Effector CD4-positive, alpha-beta T cell (primary cell): Measurements from ENCODE around the gene TRIM52.

Source experiments
- DNase-seq: peaks from one replicate; pipeline ENCODE4 v3.0.0-alpha.2; 2020

TRIM52 gene

DNA sequence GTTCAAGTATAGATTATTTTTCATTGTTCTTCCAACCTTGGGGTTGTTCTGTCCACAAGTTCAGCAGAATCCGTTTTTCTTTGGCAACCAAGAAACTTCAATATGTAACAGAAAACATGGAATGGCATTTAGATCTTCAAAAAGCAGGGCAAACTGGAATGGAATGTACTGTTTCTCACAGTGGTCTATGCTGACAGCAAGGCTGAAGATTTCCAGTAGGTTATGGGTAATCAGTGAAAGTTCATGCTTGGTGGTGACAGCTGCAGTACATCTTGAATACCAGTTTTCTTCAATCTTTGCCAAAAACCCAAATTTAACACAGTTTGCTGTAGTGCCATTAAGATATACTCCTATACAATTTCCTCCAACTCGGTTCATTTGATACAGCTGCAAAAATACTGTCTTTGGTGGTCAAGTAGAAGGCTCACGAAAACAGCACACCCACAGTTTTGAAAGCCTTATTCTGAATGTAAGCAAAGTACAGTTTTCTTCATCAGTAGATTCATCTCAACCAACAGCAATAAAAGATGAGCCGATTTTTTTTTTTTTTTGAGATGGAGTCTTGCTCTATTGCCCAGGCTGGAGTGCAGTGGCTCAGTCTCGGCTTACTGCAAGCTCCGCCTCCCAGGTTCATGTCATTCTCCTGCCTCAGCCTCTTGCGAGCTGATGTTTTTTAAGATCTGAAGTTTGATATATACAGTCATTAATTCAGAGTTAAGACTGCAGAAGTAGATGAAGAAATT is 4.9 kb downstream of the TRIM52 start:
- no peak for DNase-seq

DNA sequence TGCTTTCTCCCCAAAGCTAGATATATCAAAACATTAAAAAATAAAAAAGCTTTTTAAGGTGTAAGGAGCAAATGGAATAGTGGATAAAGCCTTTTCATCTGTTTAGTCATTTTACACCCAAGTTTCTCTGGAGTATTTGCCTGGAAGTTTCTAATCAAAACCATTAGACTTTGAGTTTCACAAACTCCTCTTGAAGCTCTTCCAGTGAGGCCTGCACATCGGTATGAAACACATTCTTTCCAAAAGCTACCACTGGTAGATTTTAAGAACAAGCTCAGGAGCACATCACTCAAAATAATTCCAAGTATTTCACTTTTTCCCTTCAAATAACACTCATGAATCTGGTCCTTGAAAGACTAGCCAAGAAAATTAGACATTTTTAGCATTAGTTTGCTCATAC is 5.7 kb downstream of the TRIM52 start:
- no peak for DNase-seq

DNA sequence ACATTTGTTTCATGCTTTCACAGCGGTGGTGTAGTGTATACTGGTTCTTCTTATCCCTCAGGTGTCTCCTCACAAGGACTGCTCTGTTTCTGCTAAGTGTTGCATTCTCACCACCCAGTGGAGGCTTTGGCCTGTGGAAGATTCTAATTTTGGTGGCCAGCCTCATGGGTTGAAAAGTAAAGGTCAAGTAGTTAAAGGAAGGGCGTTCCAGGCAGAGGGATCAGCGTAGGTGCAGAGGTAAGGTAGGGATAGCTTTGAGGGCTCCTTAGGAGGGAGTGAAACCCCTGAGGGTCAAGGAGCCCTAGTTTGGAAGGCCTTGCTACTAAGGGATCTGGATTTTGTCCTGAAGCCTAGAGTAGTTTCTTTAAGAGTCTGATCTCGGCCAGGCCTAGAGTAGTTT is 12.7 kb downstream of the TRIM52 start:
- DNase-seq = no peak

DNA sequence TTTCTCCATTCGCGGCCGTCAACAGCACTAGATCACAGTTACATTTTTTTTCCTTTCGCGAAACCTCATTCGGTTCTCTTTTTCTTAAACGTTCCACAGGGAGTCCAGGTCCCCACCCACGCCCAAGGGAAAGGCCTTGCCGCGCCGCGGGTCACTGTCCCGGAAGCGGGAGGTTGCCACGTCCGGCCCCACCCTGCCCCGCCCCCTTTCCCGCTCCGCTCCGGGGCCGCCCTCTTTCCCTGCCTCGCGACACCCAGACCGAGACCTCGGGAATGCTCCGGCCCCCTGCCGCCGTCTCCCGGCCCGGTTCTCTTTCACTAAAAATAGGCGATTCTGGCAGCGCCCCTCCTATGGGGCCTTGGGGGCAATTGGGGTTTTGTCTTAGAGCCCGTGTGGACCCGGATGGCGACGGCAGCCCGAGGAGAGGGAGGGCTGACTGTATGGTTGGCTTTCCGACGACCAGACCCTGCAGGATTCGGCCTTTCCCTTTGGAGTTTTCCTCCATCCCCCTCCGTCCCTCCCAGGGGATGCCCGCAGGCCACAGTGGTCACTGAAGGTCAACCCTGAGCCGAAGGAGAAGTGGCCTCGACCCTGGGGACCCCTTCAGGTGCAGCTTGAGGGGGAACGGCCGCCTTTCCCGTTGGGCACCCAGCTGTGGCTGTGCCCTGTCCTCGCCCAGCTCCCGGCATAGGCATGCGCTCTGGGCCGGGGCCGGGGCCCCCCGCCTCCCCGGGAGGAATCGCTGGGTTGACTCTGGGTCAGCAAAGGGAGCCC is 14.5 kb downstream of the TRIM52 start:
- DNase-seq = peak; percentile 59

DNA sequence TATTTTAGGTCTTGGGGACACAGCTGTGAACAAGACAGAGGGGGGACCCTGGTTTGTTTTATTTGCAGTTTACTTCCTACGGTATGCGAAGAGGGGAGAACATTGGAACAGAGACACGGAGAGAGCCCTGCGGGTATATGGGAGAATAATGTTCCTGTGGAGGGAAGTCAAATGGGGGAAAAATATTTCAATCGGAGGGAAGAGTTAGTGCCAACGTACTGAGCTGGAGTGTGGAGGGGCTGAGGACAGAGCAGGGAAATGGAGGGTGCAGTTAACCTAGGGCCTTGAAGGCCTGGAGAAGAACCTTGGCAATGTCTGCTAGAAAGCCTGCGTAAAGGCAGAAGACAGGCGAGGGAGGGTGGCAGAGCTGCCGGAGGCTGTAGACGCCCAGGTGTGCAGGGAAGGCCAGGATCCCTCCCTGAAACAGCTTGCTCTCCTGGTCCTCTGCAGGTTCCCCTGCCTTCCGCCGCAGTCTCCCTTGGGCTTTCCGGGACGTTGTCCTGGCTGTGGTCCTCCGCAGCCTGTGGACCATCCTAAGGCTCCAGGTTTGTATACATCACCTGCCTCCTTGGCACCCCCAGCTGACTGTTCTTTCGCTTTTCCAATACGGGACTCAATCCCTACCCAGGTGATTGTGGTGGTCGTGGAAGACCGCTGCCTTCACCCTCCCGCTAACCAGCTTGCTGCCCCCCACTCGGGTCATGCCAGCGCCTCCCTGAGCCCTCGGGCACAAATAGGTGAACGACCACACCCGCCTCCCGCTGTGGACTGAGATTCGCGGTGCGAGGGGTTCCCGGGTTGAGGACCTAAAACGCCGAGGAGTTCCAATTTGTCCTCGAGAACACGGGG is 15.3 kb downstream of the TRIM52 start:
- DNase-seq = no peak

DNA sequence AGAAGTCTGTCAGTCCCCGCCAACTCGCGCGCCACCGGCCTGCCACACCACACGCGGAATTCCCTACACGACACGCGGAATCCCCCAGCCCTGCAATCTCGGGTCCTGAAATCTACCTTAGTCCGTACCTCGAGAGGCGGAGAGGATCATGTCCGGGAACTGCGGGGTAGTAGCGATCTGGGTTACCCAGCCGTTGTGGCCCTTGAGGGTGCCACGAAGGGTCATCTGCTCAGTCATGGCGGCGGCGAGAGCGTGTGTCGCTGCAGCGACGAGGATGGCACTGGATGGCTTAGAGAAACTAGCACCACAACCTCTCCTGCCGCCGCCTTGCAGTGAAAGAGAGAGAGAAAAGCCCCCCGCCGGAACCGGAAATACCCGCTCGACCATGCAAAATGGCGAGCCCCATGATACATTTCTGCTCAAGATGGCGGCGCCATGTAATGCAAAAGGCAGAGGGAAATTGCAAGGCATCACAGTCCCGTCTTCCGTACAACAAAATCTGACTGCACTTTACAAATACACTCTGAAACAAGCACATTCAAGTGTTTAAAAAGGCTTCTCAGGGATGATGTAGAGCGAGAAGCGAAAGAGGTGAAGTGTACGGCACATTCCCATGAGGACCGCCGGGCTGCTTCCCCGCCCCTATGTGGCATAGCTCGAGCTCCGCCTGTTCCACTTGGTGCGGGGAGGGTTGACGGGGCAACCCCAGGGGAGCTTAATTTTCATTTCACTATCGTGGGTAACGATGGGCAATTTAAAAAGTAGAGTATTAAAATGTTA is 17.2 kb downstream of the TRIM52 start, which contains the start of gene RACK1:
TSS of gene RACK1 (minus strand) at position 343 of the 780 bp plus-strand sequence. CDS start at position 237, 106 bp downstream.
- peak; percentile 89 for DNase-seq

DNA sequence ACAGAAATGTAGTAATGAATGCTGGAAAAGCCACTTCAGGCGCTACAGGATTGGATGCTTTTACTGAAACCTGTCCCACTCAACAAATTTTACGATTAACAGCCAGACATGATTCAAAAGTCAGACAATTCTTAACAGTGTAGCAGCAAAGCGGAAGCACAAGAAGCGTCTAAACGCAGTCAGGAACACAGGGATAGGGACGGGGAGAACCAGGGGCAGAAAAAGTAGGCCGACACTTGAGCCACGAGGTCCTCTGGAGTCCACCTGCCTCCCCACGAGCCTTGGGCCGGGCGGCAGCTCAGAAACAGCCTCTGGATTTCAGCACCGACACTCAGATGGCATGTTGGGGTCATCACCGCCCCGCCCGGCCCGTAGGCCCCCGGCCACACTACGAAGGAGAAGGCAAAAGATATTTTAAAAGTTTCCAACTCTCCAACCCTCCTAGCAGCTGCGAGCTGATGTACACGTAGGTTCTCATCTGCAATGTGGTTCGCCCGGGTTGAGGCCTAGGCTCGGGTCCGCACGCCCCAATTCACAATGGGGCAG is 17.9 kb downstream of the TRIM52 start:
- DNase-seq = no peak

DNA sequence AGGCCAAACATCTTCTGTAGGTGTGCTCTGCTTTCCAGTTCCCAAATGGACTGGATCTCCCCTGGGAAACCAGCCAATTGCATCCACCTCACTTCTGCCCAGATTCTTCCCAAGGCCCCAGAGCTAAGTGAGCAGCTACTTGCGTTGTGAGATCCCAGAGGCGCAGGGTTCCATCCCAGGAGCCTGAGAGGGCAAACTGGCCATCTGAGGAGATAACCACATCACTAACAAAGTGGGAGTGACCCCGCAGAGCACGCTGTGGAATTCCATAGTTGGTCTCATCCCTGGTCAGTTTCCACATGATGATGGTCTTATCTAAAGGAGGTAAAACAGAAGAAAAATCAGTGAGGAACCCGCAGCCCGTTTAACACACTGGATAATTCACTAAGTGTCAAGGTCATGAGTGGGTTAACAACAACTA is 18.9 kb downstream of the TRIM52 start:
- no peak for DNase-seq

DNA sequence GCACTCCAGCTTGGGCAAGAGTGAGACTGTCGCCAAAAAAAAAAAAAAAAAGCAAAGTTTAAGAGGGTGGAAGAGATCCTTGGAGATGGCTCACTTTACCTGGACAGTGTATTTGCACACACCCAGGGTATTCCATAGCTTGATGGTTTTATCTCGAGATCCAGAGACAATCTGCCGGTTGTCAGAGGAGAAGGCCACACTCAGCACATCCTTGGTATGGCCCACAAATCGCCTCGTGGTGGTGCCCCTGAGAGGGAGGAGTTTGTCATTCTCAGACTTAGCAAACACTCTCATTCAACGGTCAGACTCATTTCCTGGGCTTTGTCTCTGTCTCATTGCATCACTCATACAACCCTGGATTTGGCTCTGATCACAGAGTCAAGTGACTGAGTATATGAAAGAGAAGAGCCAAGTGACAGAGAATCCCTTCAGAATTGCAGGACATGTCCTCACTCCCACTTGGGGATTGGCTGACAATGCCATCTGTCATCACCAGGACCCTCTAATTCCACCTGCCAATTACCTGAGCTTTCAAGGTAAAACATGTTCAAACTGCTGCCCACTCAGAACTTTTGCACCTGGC is 19.5 kb downstream of the TRIM52 start:
- no peak for DNase-seq

DNA sequence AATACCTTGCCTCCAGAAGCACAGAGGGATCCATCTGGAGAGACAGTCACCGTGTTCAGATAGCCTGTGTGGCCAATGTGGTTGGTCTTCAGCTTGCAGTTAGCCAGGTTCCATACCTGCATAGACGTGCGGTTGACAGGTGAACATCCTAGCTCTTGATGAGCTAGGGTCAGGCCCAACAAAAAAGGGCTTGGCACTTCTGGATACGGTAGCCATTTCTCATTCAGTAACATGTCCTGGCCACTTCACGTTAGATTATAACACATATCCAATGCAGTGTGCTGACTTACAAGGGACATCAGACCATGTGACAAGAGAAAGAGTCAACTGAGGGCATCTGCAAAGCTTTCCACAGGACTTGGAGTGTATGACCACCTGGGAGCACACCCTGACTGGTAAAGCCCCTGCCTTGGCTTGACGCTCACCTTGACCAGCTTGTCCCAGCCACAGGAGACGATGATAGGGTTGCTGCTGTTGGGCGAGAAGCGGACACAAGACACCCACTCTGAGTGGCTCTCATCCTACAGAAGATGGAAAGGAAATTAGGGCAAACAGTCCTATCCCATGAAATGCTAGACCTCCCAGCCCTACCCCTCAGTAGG is 21.8 kb downstream of the TRIM52 start:
- no peak for DNase-seq

DNA sequence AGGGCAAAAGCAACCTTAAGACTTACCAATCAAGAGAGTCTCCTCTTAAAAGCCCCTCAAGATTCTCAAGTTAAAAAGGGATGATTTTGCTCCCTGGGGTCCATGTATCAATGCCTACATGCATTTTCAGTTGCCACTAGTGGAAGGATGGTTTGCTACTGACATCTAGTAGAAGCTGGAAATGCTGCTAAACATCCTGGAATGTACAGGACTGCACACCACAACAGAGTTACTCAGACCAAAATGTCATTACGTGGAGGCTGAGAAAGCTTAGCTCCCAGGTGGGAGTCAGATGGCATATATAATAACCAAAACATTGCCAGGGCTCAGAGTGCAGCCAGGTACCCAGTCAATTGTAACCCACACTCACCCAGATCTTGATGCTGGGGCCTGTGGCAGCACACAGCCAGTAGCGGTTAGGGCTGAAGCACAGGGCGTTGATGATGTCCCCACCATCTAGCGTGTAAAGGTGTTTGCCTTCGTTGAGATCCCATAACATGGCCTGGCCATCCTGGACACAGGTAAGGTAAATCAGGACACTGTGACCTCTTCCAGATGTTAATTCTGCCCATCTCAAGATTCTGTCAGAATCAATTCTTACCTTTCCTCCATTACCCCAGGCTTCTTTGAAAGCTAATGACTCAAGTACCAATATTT is 23.1 kb downstream of the TRIM52 start:
- no peak for DNase-seq

DNA sequence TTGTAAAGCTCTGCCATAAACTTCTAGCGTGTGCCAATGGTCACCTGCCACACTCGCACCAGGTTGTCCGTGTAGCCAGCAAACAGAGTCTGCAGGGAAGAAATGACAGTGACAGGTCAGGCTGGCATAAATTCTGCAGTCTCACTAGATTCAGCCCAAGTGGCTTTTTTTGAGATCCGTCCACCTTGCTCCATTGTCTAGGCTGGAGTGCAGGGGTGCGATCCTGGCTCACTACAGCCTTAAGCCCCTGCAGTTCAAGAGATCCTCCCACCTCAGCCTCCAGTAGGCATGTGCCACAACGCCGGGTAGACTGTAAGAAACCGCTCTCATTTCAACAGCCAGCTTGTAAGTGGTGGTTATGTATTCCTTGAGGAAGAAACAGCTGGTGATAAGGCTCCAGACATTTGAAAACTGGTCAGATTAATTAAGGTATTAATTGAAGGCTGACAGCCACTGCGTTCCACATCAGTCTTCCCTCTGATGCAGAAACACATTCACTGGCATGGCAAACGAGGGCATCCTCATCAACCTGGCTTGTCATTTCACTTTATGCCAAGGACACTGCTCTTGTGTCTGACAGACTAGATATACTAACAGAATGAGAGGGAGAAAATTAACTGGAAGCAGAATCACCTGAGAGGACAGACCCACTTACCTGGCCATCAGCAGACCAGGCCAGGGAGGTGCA is 23.8 kb downstream of the TRIM52 start:
- DNase-seq = no peak

DNA sequence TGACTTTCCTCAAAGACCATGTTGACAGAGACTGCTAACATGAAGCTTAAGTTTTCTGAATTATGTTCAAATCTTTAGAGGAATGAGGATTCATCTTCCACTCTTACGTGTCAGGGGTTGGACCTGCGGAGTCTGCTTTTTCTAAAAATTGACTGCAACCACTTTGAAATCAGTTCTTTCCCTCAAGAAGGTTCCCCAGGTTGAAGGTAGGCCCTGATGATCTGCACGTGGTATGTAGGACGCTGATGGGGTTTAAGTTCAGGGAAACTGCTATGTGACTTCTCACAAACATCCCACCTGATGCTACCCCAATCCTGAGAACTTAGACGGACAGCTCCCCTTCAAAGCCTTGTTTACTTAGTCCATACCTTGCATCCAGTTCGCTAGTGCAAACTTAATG is 24.5 kb downstream of the TRIM52 start:
- no peak for DNase-seq

DNA sequence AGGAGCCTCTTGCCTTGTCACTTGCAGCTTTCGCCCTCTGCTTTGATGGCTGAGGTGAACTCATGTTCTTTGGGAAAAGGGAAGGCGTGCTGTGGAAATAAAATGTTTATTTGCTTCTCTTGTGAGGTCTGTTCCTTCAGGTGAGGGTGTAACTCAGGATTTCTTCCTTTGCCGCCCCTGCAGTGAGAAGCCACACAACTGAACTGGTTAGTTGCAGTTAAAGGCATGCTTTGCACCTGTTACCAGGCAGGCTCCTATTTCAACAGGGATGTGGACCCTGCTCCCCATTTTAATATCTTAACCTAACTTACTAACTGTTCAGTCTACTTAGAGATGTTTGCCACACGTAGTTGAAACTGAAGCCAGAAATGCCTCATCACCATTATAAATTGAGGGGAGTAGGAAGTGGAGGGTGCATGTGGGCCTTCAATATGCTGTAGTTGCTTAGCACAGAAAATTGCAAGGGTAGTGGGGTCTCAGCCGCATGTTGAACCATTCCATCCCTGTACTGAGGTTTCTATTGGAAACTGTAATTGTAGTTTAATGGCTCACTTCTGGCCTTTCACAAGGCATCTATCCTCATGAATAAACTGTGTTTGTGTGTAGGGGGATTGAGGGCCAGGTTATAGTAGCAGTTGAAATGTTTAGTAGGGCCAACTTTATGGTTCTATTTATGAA is 25.1 kb downstream of the TRIM52 start:
- no peak for DNase-seq

DNA sequence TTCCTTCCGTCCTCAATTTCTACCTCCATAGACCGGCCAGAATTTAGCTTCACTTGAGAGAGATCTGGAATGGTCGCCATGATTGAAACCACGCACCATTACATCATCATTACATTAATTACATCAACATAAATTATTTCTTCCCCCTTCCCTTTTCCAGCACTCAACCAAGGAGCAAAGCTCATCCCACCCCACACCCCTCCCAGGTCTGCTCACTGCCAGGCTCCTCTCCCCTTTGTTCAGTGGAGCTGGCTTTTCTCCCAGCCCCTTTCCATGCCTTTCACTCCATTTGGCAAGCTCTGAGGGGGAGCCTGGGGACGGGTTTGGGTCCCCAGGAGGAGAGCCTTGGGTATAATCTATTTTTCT is 25.6 kb downstream of the TRIM52 start:
- no peak for DNase-seq

DNA sequence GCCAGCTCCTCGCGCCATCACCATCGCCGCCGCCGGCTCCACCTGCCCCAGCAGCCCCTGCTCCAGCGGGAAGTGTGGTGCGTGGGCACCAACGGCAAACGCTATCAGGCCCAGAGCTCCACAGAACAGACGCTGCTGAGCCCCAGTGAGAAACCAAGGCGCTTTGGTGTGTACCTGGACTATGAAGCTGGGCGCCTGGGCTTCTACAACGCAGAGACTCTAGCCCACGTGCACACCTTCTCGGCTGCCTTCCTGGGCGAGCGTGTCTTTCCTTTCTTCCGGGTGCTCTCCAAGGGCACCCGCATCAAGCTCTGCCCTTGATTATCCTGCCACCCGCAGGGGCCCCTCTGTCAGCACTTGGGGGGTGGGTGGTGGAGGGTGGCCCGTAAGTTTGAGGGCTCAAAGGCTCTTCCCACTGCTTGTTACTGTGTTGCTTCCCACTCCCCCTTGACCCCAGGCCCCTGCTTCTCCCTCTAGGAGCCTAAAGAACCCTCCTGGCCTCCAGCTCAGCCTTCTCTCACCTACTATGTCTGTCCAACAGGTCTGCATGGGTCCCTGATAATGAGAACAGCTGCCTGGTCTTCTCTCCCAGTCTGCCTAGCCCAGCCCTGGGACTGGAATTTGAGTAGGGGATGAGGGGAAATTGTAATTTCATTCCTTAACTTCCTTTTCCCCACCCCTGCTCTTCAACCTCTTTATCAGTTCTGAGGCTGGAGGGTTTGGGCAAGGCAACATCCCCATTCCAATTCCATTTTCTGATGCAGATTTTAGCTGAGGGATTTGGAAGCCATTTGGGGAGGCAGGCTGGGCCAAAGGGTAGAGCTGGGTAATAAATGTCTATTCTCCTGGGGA is 26.3 kb downstream of the TRIM52 start:
- DNase-seq = no peak

DNA sequence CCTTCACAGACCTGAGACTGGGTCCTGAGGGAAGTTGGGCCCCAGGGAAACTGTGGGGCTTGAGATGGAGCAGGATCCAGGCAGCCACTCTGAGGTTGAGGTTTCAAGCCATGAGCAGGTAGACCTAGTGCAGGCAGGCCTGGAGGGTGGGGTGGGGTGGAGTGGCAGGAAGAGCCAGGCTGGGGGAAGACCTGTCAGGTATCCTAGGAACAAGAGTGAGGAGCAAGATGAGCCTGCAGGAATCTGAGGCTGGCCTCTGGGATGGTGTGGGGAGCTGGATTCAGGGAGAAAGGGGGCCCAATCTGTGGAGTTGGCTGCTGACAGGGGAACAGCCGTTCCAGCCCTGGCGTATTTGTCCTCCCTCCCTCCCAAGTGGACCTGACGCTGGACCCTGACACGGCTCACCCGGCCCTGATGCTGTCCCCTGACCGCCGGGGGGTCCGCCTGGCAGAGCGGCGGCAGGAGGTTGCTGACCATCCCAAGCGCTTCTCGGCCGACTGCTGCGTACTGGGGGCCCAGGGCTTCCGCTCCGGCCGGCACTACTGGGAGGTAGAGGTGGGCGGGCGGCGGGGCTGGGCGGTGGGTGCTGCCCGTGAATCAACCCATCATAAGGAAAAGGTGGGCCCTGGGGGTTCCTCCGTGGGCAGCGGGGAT is 27.0 kb downstream of the TRIM52 start:
- no peak for DNase-seq
